ENCODE data around the gene GABRR3.

GABRR3 gene

DNA sequence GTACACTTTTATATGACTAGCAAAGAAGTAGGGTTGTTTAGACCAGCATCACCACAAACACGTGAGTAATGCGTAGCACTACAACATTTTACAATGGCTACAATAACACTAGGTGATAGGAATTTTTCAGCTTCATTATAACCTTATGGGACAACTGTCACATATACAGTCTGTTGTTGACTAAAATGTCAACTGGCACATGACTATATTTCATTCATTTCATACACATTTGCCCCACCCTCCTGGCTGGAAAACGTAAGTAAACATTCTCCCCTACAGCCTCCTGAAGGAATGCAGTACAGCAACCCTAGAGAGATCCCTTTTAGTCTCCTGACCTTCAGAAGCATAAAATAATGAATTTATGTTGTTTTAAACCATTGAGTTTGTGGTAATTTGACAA lies 79.1 kb downstream of the GABRR3 start:
- H3K27ac ChIP-seq (replicated peaks) = no peak overlapping the region
- no peaks in the 10 kb centered on the region for H3K27me3 ChIP-seq (ENCODE audit: insufficient read depth, poor library complexity, severe bottlenecking)
- TF ChIP-seq, protein P1, sequence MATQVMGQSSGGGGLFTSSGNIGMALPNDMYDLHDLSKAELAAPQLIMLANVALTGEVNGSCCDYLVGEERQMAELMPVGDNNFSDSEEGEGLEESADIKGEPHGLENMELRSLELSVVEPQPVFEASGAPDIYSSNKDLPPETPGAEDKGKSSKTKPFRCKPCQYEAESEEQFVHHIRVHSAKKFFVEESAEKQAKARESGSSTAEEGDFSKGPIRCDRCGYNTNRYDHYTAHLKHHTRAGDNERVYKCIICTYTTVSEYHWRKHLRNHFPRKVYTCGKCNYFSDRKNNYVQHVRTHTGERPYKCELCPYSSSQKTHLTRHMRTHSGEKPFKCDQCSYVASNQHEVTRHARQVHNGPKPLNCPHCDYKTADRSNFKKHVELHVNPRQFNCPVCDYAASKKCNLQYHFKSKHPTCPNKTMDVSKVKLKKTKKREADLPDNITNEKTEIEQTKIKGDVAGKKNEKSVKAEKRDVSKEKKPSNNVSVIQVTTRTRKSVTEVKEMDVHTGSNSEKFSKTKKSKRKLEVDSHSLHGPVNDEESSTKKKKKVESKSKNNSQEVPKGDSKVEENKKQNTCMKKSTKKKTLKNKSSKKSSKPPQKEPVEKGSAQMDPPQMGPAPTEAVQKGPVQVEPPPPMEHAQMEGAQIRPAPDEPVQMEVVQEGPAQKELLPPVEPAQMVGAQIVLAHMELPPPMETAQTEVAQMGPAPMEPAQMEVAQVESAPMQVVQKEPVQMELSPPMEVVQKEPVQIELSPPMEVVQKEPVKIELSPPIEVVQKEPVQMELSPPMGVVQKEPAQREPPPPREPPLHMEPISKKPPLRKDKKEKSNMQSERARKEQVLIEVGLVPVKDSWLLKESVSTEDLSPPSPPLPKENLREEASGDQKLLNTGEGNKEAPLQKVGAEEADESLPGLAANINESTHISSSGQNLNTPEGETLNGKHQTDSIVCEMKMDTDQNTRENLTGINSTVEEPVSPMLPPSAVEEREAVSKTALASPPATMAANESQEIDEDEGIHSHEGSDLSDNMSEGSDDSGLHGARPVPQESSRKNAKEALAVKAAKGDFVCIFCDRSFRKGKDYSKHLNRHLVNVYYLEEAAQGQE (IDR thresholded peaks at IDR 0.05; ENCODE audit: insufficient replicate concordance, low read depth) = no peak
- TF ChIP-seq GABPA (IDR thresholded peaks at IDR 0.05; ENCODE audit: low read depth) (no peak), POLR2AphosphoS5 (IDR thresholded peaks at IDR 0.05; ENCODE audit: low read depth) (no peak), SPI1 (IDR thresholded peaks at IDR 0.05; ENCODE audit: borderline replicate concordance, low read depth) (no peak)
- TF ChIP-seq, protein P2, sequence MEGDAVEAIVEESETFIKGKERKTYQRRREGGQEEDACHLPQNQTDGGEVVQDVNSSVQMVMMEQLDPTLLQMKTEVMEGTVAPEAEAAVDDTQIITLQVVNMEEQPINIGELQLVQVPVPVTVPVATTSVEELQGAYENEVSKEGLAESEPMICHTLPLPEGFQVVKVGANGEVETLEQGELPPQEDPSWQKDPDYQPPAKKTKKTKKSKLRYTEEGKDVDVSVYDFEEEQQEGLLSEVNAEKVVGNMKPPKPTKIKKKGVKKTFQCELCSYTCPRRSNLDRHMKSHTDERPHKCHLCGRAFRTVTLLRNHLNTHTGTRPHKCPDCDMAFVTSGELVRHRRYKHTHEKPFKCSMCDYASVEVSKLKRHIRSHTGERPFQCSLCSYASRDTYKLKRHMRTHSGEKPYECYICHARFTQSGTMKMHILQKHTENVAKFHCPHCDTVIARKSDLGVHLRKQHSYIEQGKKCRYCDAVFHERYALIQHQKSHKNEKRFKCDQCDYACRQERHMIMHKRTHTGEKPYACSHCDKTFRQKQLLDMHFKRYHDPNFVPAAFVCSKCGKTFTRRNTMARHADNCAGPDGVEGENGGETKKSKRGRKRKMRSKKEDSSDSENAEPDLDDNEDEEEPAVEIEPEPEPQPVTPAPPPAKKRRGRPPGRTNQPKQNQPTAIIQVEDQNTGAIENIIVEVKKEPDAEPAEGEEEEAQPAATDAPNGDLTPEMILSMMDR (IDR thresholded peaks at IDR 0.05; ENCODE audit: insufficient read depth, low read length) = no peak
- DNase-seq (ENCODE audit: low read depth in 1 of 2, low spot score in 1 of 2) = no peak
- H3K4me3 ChIP-seq (replicated peaks; ENCODE audit: insufficient read depth, low read length) = no peak overlapping the region

DNA sequence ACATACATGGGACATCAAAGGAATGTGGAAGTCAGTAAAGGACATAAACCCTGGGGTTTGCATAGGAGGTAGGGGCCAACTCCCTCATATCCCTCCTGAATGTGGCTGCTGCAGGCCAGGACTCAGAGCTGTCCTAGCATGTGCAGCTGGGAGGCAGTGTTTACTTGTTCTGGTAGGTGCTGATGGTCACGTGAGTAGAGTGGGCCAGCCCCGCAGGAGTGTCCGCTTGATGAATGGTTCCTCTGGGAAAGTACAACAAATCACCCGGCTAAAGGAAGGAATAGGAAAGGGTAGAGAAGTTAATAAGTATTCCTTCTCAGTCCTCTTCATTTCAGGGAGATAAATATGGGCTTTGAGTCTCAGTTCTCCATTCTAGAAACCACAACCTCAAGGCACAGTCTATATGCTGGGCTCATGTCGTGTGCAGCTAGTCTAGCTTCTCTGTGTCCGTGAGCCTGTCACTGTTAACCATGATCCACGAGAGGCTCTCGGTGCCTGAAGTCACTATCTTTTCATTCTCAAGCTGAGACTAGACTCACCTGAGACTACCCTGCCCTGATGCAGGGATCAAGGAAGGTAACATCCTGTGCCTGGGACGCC lies 80.8 kb downstream of the GABRR3 start:
- no peak for DNase-seq (ENCODE audit: low read depth in 1 of 2, low spot score in 1 of 2)
- no peaks in the 10 kb centered on the region for H3K27me3 ChIP-seq (ENCODE audit: insufficient read depth, poor library complexity, severe bottlenecking)
- H3K4me3 ChIP-seq (replicated peaks; ENCODE audit: insufficient read depth, low read length) = no peak overlapping the region
- no peak for TF ChIP-seq SPI1 (IDR thresholded peaks at IDR 0.05; ENCODE audit: borderline replicate concordance, low read depth)
- TF ChIP-seq, protein P1 (IDR thresholded peaks at IDR 0.05; ENCODE audit: insufficient replicate concordance, low read depth) = no peak
- TF ChIP-seq, protein P2 (IDR thresholded peaks at IDR 0.05; ENCODE audit: insufficient read depth, low read length) = no peak
- no peak for TF ChIP-seq POLR2AphosphoS5 (IDR thresholded peaks at IDR 0.05; ENCODE audit: low read depth)
- TF ChIP-seq GABPA (IDR thresholded peaks at IDR 0.05; ENCODE audit: low read depth) = no peak
- H3K27ac ChIP-seq (replicated peaks) = no peak overlapping the region

DNA sequence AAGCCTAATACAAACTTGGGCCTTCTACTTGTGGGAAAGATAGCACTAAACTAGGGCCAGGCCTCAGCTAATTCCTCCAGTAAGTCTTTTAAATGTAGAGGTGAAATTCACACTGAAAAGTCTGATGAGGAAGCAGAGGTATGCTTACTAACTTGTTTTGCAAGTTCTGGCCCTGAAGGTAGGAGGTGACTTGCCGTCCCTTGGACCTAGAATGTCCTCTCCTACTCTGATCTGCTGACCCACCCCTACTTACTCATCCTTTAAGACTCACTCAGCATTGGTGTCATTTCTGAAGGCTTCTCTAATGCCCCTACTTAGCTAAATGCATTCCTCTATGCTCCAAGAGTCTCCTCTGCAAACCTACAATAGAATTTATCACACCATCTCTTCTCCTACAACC lies 82.2 kb downstream of the GABRR3 start:
- no peak for DNase-seq (ENCODE audit: low read depth in 1 of 2, low spot score in 1 of 2)
- H3K27ac ChIP-seq (replicated peaks) = no peak overlapping the region
- TF ChIP-seq POLR2AphosphoS5 (IDR thresholded peaks at IDR 0.05; ENCODE audit: low read depth) (no peak), SPI1 (IDR thresholded peaks at IDR 0.05; ENCODE audit: borderline replicate concordance, low read depth) (no peak), GABPA (IDR thresholded peaks at IDR 0.05; ENCODE audit: low read depth) (no peak)
- TF ChIP-seq, protein P2 (IDR thresholded peaks at IDR 0.05; ENCODE audit: insufficient read depth, low read length) = no peak
- TF ChIP-seq, protein P1 (IDR thresholded peaks at IDR 0.05; ENCODE audit: insufficient replicate concordance, low read depth) = no peak

More for the DNA sequence above, 82.2 kb downstream of the GABRR3 start:
- Histone ChIP-seq H3K4me3 (replicated peaks; ENCODE audit: insufficient read depth, low read length) (no peak overlapping the region), H3K27me3 (ENCODE audit: insufficient read depth, poor library complexity, severe bottlenecking) (no peaks in the 10 kb centered on the region)

All from HL-60 (cell line).